Raji (cell line): ENCODE data around the gene DBI.

Source experiments
- POLR2A ChIP-seq: IDR thresholded peaks from 2 replicates; pipeline ENCODE4 v1.6.1; 2011; ENCODE audit warnings: low read depth, low read length, control low read depth; ENCODE audit not compliant: insufficient read depth

Gene DBI

GRCh38 chr2:119366649-119367471 is at the start of gene DBI, which contains the start of gene C2orf76:
DBI (plus strand) TSS chr2:119366977; CDS start chr2:119367052, 75 bp downstream.
C2orf76 (minus strand) TSS chr2:119366834; CDS start chr2:119339959, 26,875 bp downstream.
- peak; percentile 93 for TF ChIP-seq POLR2A

GRCh38 chr2:119317554-119317953 is 49.2 kb upstream of the DBI start:
- TF ChIP-seq POLR2A, result no peak

GRCh38 chr2:119319593-119319992 is 47.2 kb upstream of the DBI start:
- no peak for TF ChIP-seq POLR2A

GRCh38 chr2:119323459-119323858 is 43.3 kb upstream of the DBI start:
- no peak for TF ChIP-seq POLR2A

- TF ChIP-seq POLR2A, result no peak
Measured at GRCh38 chr2:119324685-119325270, 42.0 kb upstream of the DBI start.

GRCh38 chr2:119326938-119327337 is 39.8 kb upstream of the DBI start:
- TF ChIP-seq POLR2A, result no peak

- TF ChIP-seq POLR2A, result no peak
Measured at GRCh38 chr2:119327431-119327830, 39.3 kb upstream of the DBI start.

GRCh38 chr2:119332953-119333352 is 33.8 kb upstream of the DBI start:
- no peak for TF ChIP-seq POLR2A

GRCh38 chr2:119333360-119333759 is 33.4 kb upstream of the DBI start:
- no peak for TF ChIP-seq POLR2A

GRCh38 chr2:119333833-119334232 is 32.9 kb upstream of the DBI start:
- no peak for TF ChIP-seq POLR2A

GRCh38 chr2:119337749-119338148 is 29.0 kb upstream of the DBI start:
- no peak for TF ChIP-seq POLR2A

- no peak for TF ChIP-seq POLR2A
Measured at GRCh38 chr2:119338272-119338671, 28.5 kb upstream of the DBI start.

GRCh38 chr2:119338826-119339561 is 27.8 kb upstream of the DBI start:
- peak; percentile 37; the same call in 1 of the 2 replicates for TF ChIP-seq POLR2A

GRCh38 chr2:119339562-119339923 is 27.2 kb upstream of the DBI start:
- no peak for TF ChIP-seq POLR2A

GRCh38 chr2:119341684-119342083 is 25.1 kb upstream of the DBI start:
- no peak for TF ChIP-seq POLR2A

- TF ChIP-seq POLR2A, result no peak
Measured at GRCh38 chr2:119349289-119349688, 17.5 kb upstream of the DBI start.
